Activated naive CD4-positive, alpha-beta T cell treated with anti-CD3 and anti-CD28 coated beads, Interleukin-2, amount 10 ng/mL, durations not matched to agents 7 days and 5 days (primary cell): ENCODE results near the gene SIDT2.
"Not testable (repeated sequence)": the region's sequence is repeated elsewhere in the genome, so short reads cannot be mapped to it uniquely, and the experiment has no call there.

Source experiments
- CTCF ChIA-PET: fragments of 350-600 bp; sonication (Branson Sonifier 250); formaldehyde crosslinking; loops from one replicate; lab custom pipeline; 2021; ENCODE audit warnings: antibody characterized with exemption; lab: Charles Lee
- DNase-seq: peaks from one replicate; pipeline ENCODE4 v3.0.0-alpha.2; 2020
- H3K27ac Mint-ChIP-seq: one replicate; pipeline ENCODE4 v1.8.0; 2021; ENCODE audit warnings: mild to moderate bottlenecking, moderate library complexity, mixed read lengths
- H3K27me3 Mint-ChIP-seq: one replicate; pipeline ENCODE4 v1.8.0; 2021; ENCODE audit warnings: mild to moderate bottlenecking, mixed read lengths
- H3K36me3 Mint-ChIP-seq: one replicate; pipeline ENCODE4 v1.8.0; 2021; ENCODE audit warnings: mixed read lengths
- H3K4me1 Mint-ChIP-seq: one replicate; pipeline ENCODE4 v1.8.0; 2021; ENCODE audit warnings: mixed read lengths
- H3K4me3 Mint-ChIP-seq: one replicate; pipeline ENCODE4 v1.8.0; 2021; ENCODE audit warnings: mild to moderate bottlenecking, moderate library complexity, mixed read lengths
- H3K9me3 Mint-ChIP-seq: one replicate; pipeline ENCODE4 v1.8.0; 2021; ENCODE audit warnings: mixed read lengths

SIDT2 gene

GRCh38 chr11:117179048-117179999 lies 781 bp downstream of the SIDT2 start:
- CTCF ChIA-PET, result interaction anchor here (0.6 to 6.1 kb wide), 11 partner anchors 12 to 57 kb away, joined by 3 to 111 read pairs (median 5); no protein-coding TSS in a partner anchor
- Mint-ChIP-seq H3K4me1 (peaks cover 30% of the 10 kb centered on the region), H3K4me3 (peak overlapping the region; percentile 93), H3K27ac (peak overlapping the region; percentile 87), H3K27me3 (no peaks in the 10 kb centered on the region), H3K36me3 (peaks cover 2% of the 10 kb centered on the region), H3K9me3 (no peaks in the 10 kb centered on the region)
- DNase-seq, result peak; percentile 67

GRCh38 chr11:117180020-117180419 lies 1.5 kb downstream of the SIDT2 start:
- H3K4me1 Mint-ChIP-seq, result peaks cover 30% of the 10 kb centered on the region
- peak overlapping the region; percentile 93 for H3K4me3 Mint-ChIP-seq
- H3K9me3 Mint-ChIP-seq, result no peaks in the 10 kb centered on the region
- CTCF ChIA-PET, result interaction anchor here (0.7 to 6.1 kb wide), 15 partner anchors 10 to 1749 kb away, joined by 3 to 111 read pairs (median 5); partner anchors contain the start of gene ZPR1
- peaks cover 2% of the 10 kb centered on the region for H3K36me3 Mint-ChIP-seq
- no peak for DNase-seq
- peak overlapping the region; percentile 87 for H3K27ac Mint-ChIP-seq
- no peaks in the 10 kb centered on the region for H3K27me3 Mint-ChIP-seq

GRCh38 chr11:117180661-117181585 lies 2.4 kb downstream of the SIDT2 start:
- peak; percentile 79 for DNase-seq
- H3K27me3 Mint-ChIP-seq, result no peaks in the 10 kb centered on the region

GRCh38 chr11:117181586-117182550 lies 3.3 kb downstream of the SIDT2 start:
- peaks cover 30% of the 10 kb centered on the region for H3K4me1 Mint-ChIP-seq
- H3K27me3 Mint-ChIP-seq, result no peaks in the 10 kb centered on the region
- no peak overlapping the region for H3K4me3 Mint-ChIP-seq
- peaks cover 2% of the 10 kb centered on the region for H3K36me3 Mint-ChIP-seq
- no peak overlapping the region for H3K27ac Mint-ChIP-seq
- CTCF ChIA-PET, result interaction anchor here (0.6 to 6.1 kb wide), 12 partner anchors 10 to 429 kb away, joined by 3 to 111 read pairs (median 6); partner anchors contain the start of gene ZPR1
- H3K9me3 Mint-ChIP-seq, result no peaks in the 10 kb centered on the region
- no peak for DNase-seq

More at GRCh38 chr11:117180661-117181585, 2.4 kb downstream of the SIDT2 start:
- CTCF ChIA-PET, result interaction anchor here (0.6 to 6.1 kb wide), 21 partner anchors 9 to 1748 kb away, joined by 3 to 111 read pairs (median 4); partner anchors contain the start of gene ZPR1
- peak overlapping the region; percentile 87 for H3K27ac Mint-ChIP-seq
- H3K4me3 Mint-ChIP-seq, result peak overlapping the region; percentile 93
- peaks cover 30% of the 10 kb centered on the region for H3K4me1 Mint-ChIP-seq
- peaks cover 2% of the 10 kb centered on the region for H3K36me3 Mint-ChIP-seq
- H3K9me3 Mint-ChIP-seq, result no peaks in the 10 kb centered on the region

- CTCF ChIA-PET, result interaction anchor here (2.5 to 6.1 kb wide), 2 partner anchors 10 to 43 kb away, joined by 17 to 111 read pairs; no protein-coding TSS in a partner anchor
- H3K4me1 Mint-ChIP-seq, result peaks cover 30% of the 10 kb centered on the region
Measured at GRCh38 chr11:117182551-117182935, 4.0 kb downstream of the SIDT2 start.

GRCh38 chr11:117183178-117183577 lies 4.6 kb downstream of the SIDT2 start:
- H3K4me1 Mint-ChIP-seq, result peaks cover 24% of the 10 kb centered on the region
- not testable (repeated sequence) for H3K4me3 Mint-ChIP-seq, H3K9me3 Mint-ChIP-seq, H3K27ac Mint-ChIP-seq, H3K36me3 Mint-ChIP-seq, DNase-seq, H3K27me3 Mint-ChIP-seq
- CTCF ChIA-PET, result interaction anchor here (6.1 kb wide), 1 partner anchor 43 kb away, joined by 111 read pairs; no protein-coding TSS in a partner anchor

More at GRCh38 chr11:117182551-117182935, 4.0 kb downstream of the SIDT2 start:
- Mint-ChIP-seq H3K4me3 (no peak overlapping the region), H3K27ac (peak overlapping the region; percentile 9), H3K27me3 (no peaks in the 10 kb centered on the region), H3K36me3 (peaks cover 2% of the 10 kb centered on the region), H3K9me3 (no peaks in the 10 kb centered on the region)
- no peak for DNase-seq

- CTCF ChIA-PET, result no interaction called here
- no peak for DNase-seq
- H3K36me3 Mint-ChIP-seq, result peaks cover 2% of the 10 kb centered on the region
- no peak overlapping the region for H3K4me3 Mint-ChIP-seq
- H3K27me3 Mint-ChIP-seq, result no peaks in the 10 kb centered on the region
- H3K4me1 Mint-ChIP-seq, result peaks cover 20% of the 10 kb centered on the region
- no peak overlapping the region for H3K27ac Mint-ChIP-seq
- H3K9me3 Mint-ChIP-seq, result no peaks in the 10 kb centered on the region
Measured at GRCh38 chr11:117183724-117184349, 5.3 kb downstream of the SIDT2 start.

GRCh38 chr11:117185736-117186430 lies 7.3 kb downstream of the SIDT2 start:
- Mint-ChIP-seq H3K36me3 (peaks cover 4% of the 10 kb centered on the region), H3K4me3 (no peak overlapping the region)

GRCh38 chr11:117186431-117186761 lies 7.9 kb downstream of the SIDT2 start:
- DNase-seq, result no peak
- no peaks in the 10 kb centered on the region for H3K4me1 Mint-ChIP-seq
- no peak overlapping the region for H3K4me3 Mint-ChIP-seq
- H3K27me3 Mint-ChIP-seq, result no peaks in the 10 kb centered on the region
- H3K36me3 Mint-ChIP-seq, result peaks cover 4% of the 10 kb centered on the region
- H3K27ac Mint-ChIP-seq, result no peak overlapping the region
- CTCF ChIA-PET, result no interaction called here
- H3K9me3 Mint-ChIP-seq, result no peaks in the 10 kb centered on the region

More at GRCh38 chr11:117185736-117186430, 7.3 kb downstream of the SIDT2 start:
- CTCF ChIA-PET, result no interaction called here
- Mint-ChIP-seq H3K4me1 (peaks cover 5% of the 10 kb centered on the region), H3K27ac (no peak overlapping the region), H3K27me3 (no peaks in the 10 kb centered on the region), H3K9me3 (no peaks in the 10 kb centered on the region)
- no peak for DNase-seq

GRCh38 chr11:117187007-117187406 lies 8.5 kb downstream of the SIDT2 start:
- no peaks in the 10 kb centered on the region for H3K27me3 Mint-ChIP-seq
- H3K4me1 Mint-ChIP-seq, result peaks cover 2% of the 10 kb centered on the region
- DNase-seq, result no peak
- peaks cover 4% of the 10 kb centered on the region for H3K36me3 Mint-ChIP-seq
- H3K9me3 Mint-ChIP-seq, result no peaks in the 10 kb centered on the region
- CTCF ChIA-PET, result no interaction called here
- no peak overlapping the region for H3K27ac Mint-ChIP-seq
- H3K4me3 Mint-ChIP-seq, result no peak overlapping the region

- Mint-ChIP-seq H3K27me3 (no peaks in the 10 kb centered on the region), H3K36me3 (peaks cover 4% of the 10 kb centered on the region), H3K4me1 (peaks cover 5% of the 10 kb centered on the region), H3K9me3 (no peaks in the 10 kb centered on the region), H3K4me3 (no peak overlapping the region), H3K27ac (peak overlapping the region; percentile 5)
- DNase-seq, result no peak
- CTCF ChIA-PET, result no interaction called here
Measured at GRCh38 chr11:117187428-117187798, 8.9 kb downstream of the SIDT2 start.

GRCh38 chr11:117187799-117188481 lies 9.4 kb downstream of the SIDT2 start:
- H3K4me3 Mint-ChIP-seq, result no peak overlapping the region
- H3K9me3 Mint-ChIP-seq, result no peaks in the 10 kb centered on the region
- no peaks in the 10 kb centered on the region for H3K27me3 Mint-ChIP-seq
- H3K36me3 Mint-ChIP-seq, result peaks cover 2% of the 10 kb centered on the region
- H3K4me1 Mint-ChIP-seq, result peaks cover 7% of the 10 kb centered on the region
- CTCF ChIA-PET, result no interaction called here
- DNase-seq, result no peak
- no peak overlapping the region for H3K27ac Mint-ChIP-seq
